Natural killer cell (primary cell): ENCODE data around the gene ASIC2. TPM values are rescaled to one million over a fixed set of nuclear protein-coding genes. Genes with fewer than 3 reads are reported as not detected.

ENCODE experiments used
- ATAC-seq, 3 donors: fragments of 150-1000 bp in 2 of 3; fragments of 200-7000 bp in 1 of 3; cut with Tn5 transposase; 1 replicate in 1 of 3; 2 replicates in 2 of 3; pipeline ENCODE4 v1.10.0; 2021; ENCODE audit warnings: mild to moderate bottlenecking in 2 of 3, moderate library complexity in 2 of 3
- DNase-seq, 2 donors: peaks; one replicate each; pipeline versions ENCODE4 v3.0.0 to v3.0.0-alpha.2; 2013 to 2021; ENCODE audit warnings: mixed read lengths in 1 of 2
- H3K27ac ChIP-seq: one replicate; pipeline ENCODE4 v1.5.1; 2013; ENCODE audit warnings: mild to moderate bottlenecking, low read length
- H3K27me3 ChIP-seq: one replicate; pipeline ENCODE4 v1.6.1; 2013; ENCODE audit warnings: low read length; ENCODE audit not compliant: control insufficient read depth, insufficient read depth
- H3K36me3 ChIP-seq: one replicate; pipeline ENCODE4 v1.6.1; 2013; ENCODE audit warnings: low read length; ENCODE audit not compliant: control insufficient read depth, insufficient read depth
- H3K4me1 ChIP-seq: one replicate; pipeline ENCODE4 v1.6.1; 2013; ENCODE audit warnings: low read length; ENCODE audit not compliant: control insufficient read depth, insufficient read depth
- H3K4me3 ChIP-seq: one replicate; pipeline ENCODE4 v1.5.1; 2013; ENCODE audit warnings: low read length
- H3K9me3 ChIP-seq: one replicate; pipeline ENCODE4 v1.6.1; 2013; ENCODE audit warnings: low read length; ENCODE audit not compliant: control insufficient read depth, insufficient read depth
- H3K27ac Mint-ChIP-seq, 2 donors: one replicate each; pipeline ENCODE4 v1.8.0; 2022; ENCODE audit warnings: mild to moderate bottlenecking in 2 of 2, mixed read lengths in 2 of 2, moderate library complexity in 1 of 2
- H3K27me3 Mint-ChIP-seq, 2 donors: one replicate each; pipeline ENCODE4 v1.8.0; 2022; ENCODE audit warnings: low read depth in 2 of 2, mixed read lengths in 2 of 2
- H3K36me3 Mint-ChIP-seq: one replicate; pipeline ENCODE4 v1.8.0; 2022; ENCODE audit warnings: mixed read lengths
- H3K4me1 Mint-ChIP-seq, 2 donors: one replicate each; pipeline ENCODE4 v1.8.0; 2022; ENCODE audit warnings: mixed read lengths in 2 of 2
- H3K4me3 Mint-ChIP-seq: one replicate; pipeline ENCODE4 v1.8.0; 2022; ENCODE audit warnings: mild to moderate bottlenecking, moderate library complexity, mixed read lengths
- H3K9me3 Mint-ChIP-seq, 2 donors: one replicate each; pipeline ENCODE4 v1.8.0; 2022; ENCODE audit warnings: mixed read lengths in 2 of 2
- WGBS: methylation state at CpG from one replicate; pipeline ENCODE4 v1.1.7; 2013; ENCODE audit warnings: missing lambda C conversion rate; ENCODE audit not compliant: insufficient coverage; 5-methylcytosine and 5-hydroxymethylcytosine counted together
- intact Hi-C: fragments of 100-400 bp; cut with micrococcal nuclease; formaldehyde crosslinking; loops from one replicate; pipeline ENCODE4 v1.14.2; 2022
- total RNA-seq, 4 donors: library from RNA; stranded (reverse); fragments of 120-200 nt in 1 of 4; gene quantifications; one replicate each; pipeline versions ENCODE4 v1.2.3 to v1.2.4, GENCODE V29; 2013 to 2022
- TF ChIP-seq, protein P1 (sequence below): fragments of 200-600 bp; IDR thresholded peaks from one replicate; pipeline ENCODE4 v1.8.0; 2022; ENCODE audit warnings: antibody characterized with exemption

The ASIC2 gene
- total RNA-seq, 3 donors from 2014 or later (not counting 1 experiment from before 2014, with no cell fraction given), result not detected

DNA sequence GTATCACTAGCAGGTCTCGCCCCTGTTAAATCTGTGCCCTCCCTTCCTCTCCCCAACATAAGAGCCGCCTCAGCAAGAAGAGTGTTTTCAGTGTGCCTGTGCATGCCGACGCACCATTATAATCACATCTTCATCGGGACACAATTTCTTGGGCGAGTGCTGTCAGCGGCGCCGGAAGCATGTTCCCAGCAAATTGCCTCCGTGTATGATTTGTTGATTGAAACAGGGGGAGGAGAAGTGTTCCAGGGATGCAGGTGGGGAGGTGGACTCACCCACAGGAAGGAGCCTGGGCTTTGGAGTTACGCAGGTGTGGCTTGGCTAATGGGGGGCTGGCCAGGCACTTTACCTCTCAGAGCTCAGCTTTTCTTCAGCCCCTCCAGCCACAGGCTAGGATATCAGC, 247.9 kb downstream of the ASIC2 start:
- intact Hi-C loops, result loop anchor here (10.0 kb wide), 1 partner anchor 60 kb away; no protein-coding TSS in a partner anchor
- Mint-ChIP-seq H3K4me3 (no peak overlapping the region), H3K4me1 (no peaks in the 10 kb centered on the region), H3K9me3 (no peaks in the 10 kb centered on the region), H3K27me3 (peaks cover 8 to 10% of the 10 kb centered on the region in 2 donors), H3K27ac (no peak overlapping the region), H3K36me3 (no peaks in the 10 kb centered on the region)
- TF ChIP-seq, protein P1, sequence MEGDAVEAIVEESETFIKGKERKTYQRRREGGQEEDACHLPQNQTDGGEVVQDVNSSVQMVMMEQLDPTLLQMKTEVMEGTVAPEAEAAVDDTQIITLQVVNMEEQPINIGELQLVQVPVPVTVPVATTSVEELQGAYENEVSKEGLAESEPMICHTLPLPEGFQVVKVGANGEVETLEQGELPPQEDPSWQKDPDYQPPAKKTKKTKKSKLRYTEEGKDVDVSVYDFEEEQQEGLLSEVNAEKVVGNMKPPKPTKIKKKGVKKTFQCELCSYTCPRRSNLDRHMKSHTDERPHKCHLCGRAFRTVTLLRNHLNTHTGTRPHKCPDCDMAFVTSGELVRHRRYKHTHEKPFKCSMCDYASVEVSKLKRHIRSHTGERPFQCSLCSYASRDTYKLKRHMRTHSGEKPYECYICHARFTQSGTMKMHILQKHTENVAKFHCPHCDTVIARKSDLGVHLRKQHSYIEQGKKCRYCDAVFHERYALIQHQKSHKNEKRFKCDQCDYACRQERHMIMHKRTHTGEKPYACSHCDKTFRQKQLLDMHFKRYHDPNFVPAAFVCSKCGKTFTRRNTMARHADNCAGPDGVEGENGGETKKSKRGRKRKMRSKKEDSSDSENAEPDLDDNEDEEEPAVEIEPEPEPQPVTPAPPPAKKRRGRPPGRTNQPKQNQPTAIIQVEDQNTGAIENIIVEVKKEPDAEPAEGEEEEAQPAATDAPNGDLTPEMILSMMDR, result no peak
- Histone ChIP-seq H3K4me3 (no peak overlapping the region), H3K27ac (no peak overlapping the region), H3K36me3 (no peaks in the 10 kb centered on the region), H3K9me3 (no peaks in the 10 kb centered on the region), H3K4me1 (no peaks in the 10 kb centered on the region), H3K27me3 (no peaks in the 10 kb centered on the region)
- ATAC-seq (no peak), DNase-seq (no peak)
- 93% methylated on average over 11 of the region's 11 CpGs for WGBS

DNA sequence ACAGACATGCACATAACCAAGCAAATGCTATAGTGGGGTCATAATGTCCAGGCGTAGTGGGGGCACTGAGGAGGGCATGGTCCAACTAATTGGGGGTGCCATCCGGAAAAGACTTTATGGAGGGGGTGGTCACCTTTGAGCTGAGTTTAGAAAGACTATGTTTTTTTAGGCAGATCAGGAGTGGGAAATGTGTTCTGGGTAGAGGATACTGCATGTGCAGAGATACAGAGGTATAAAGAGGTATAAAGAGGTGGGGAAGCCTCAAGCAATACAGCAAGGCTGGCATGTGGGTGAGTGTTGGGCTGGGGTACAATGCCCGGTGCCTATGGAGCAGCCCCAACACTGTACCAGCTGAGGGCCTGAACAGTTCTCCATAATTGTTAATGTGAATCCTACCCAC, 248.3 kb downstream of the ASIC2 start:
- Mint-ChIP-seq H3K9me3 (no peaks in the 10 kb centered on the region), H3K36me3 (no peaks in the 10 kb centered on the region), H3K4me1 (no peaks in the 10 kb centered on the region), H3K4me3 (no peak overlapping the region), H3K27me3 (peaks cover 9 to 10% of the 10 kb centered on the region in 2 donors), H3K27ac (no peak overlapping the region)
- DNase-seq, result no peak
- intact Hi-C loops, result loop anchor here (10.0 kb wide), 1 partner anchor 60 kb away; no protein-coding TSS in a partner anchor
- Histone ChIP-seq H3K4me1 (no peaks in the 10 kb centered on the region), H3K27ac (no peak overlapping the region), H3K27me3 (no peaks in the 10 kb centered on the region), H3K36me3 (no peaks in the 10 kb centered on the region), H3K4me3 (no peak overlapping the region), H3K9me3 (no peaks in the 10 kb centered on the region)
- no peak for ATAC-seq
- TF ChIP-seq, protein P1, result no peak
- 94% methylated on average over 3 of the region's 3 CpGs for WGBS

DNA sequence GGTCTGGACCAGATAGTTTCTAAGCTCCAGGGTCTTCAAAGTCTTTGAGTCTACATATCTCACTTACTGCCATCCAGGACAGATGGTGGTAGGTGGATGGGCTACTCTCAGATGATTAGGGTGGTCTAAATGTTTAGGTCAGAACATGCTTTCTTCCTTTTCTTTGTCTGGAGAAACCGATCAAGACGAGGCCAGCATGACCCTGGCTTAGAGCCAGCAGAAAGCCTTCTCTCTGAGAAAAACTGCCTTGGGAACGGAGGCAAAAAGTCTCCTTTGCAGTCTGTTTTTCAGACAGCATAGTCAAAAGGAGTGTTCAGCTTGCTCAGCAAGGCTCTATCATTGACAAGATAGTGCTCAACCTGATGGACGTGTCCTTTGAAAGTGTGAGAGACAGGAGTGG, 252.6 kb downstream of the ASIC2 start:
- H3K27me3 Mint-ChIP-seq, result peaks cover 16 to 42% of the 10 kb centered on the region in 2 donors
- no peaks in the 10 kb centered on the region for H3K36me3 Mint-ChIP-seq
- no peak overlapping the region for H3K4me3 Mint-ChIP-seq
- no peak for ATAC-seq
- Histone ChIP-seq H3K4me3 (no peak overlapping the region), H3K9me3 (no peaks in the 10 kb centered on the region), H3K4me1 (no peaks in the 10 kb centered on the region), H3K27ac (no peak overlapping the region), H3K27me3 (no peaks in the 10 kb centered on the region), H3K36me3 (no peaks in the 10 kb centered on the region)
- no peak overlapping the region for H3K27ac Mint-ChIP-seq
- 72% methylated on average over 4 of the region's 4 CpGs for WGBS
- intact Hi-C loops, result loop anchor here (10.0 kb wide), 1 partner anchor 56 kb away; no protein-coding TSS in a partner anchor
- TF ChIP-seq, protein P1, result no peak
- H3K4me1 Mint-ChIP-seq, result no peaks in the 10 kb centered on the region
- no peaks in the 10 kb centered on the region for H3K9me3 Mint-ChIP-seq
- no peak for DNase-seq

DNA sequence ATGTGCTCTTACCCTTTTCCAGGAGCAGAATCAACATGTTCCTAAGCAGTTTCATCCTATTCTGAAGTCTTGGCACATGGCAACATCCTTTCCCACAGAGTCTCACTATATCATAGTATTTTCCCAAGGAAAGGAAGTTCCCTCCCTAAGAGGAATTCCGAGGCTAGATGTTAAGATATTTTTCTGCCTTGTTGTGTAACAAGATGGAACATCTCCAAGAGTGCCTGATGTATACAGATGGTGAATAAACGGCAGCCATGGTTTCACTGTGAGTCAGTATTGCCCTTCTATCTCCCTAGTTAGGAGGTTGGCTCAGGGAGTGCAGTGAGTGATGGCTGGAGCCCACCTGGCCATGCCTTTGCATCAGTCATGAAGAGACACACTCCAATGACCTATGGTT, 253.2 kb downstream of the ASIC2 start:
- Mint-ChIP-seq H3K4me1 (no peaks in the 10 kb centered on the region), H3K36me3 (no peaks in the 10 kb centered on the region), H3K9me3 (no peaks in the 10 kb centered on the region), H3K4me3 (no peak overlapping the region), H3K27me3 (peaks cover 16 to 48% of the 10 kb centered on the region in 2 donors), H3K27ac (no peak overlapping the region)
- DNase-seq (no peak), ATAC-seq (no peak)
- TF ChIP-seq, protein P1, result no peak
- 65% methylated on average over 1 of the region's 2 CpGs for WGBS
- Histone ChIP-seq H3K4me3 (no peak overlapping the region), H3K36me3 (no peaks in the 10 kb centered on the region), H3K4me1 (no peaks in the 10 kb centered on the region), H3K27me3 (no peaks in the 10 kb centered on the region), H3K27ac (no peak overlapping the region), H3K9me3 (no peaks in the 10 kb centered on the region)
- intact Hi-C loops, result loop anchor here (10.0 kb wide), 1 partner anchor 55 kb away; no protein-coding TSS in a partner anchor
